Fibroblast of peridontal ligament (primary cell): ENCODE data around the gene PEX14.

Experiments used
- DNase-seq: peaks from one replicate; pipeline ENCODE4 v3.0.0-alpha.2; 2010; ENCODE audit errors: extremely low read depth

PEX14 gene

GRCh38 chr1:10516925-10517676 is 42.4 kb downstream of the PEX14 start:
- no peak for DNase-seq

- no peak for DNase-seq
These were observed 42.9 kb downstream of the PEX14 start for GRCh38 chr1:10517677-10517982.

GRCh38 chr1:10519016-10519417 is 44.3 kb downstream of the PEX14 start:
- DNase-seq = no peak

GRCh38 chr1:10520497-10520896 is 45.7 kb downstream of the PEX14 start:
- DNase-seq = no peak

GRCh38 chr1:10520952-10521351 is 46.2 kb downstream of the PEX14 start:
- DNase-seq = no peak

GRCh38 chr1:10521537-10522157 is 46.9 kb downstream of the PEX14 start:
- DNase-seq = no peak

- no peak for DNase-seq
These were observed 47.6 kb downstream of the PEX14 start for GRCh38 chr1:10522322-10522860.

- DNase-seq = no peak
These were observed 50.5 kb downstream of the PEX14 start for GRCh38 chr1:10525208-10525607.

- DNase-seq = peak; percentile 49
These were observed 53.6 kb downstream of the PEX14 start for GRCh38 chr1:10528066-10529014.

- DNase-seq = no peak
These were observed 54.3 kb downstream of the PEX14 start for GRCh38 chr1:10529091-10529490.

GRCh38 chr1:10529765-10530164 is 55.0 kb downstream of the PEX14 start:
- DNase-seq = no peak

GRCh38 chr1:10530281-10530740 is 55.6 kb downstream of the PEX14 start:
- DNase-seq = peak; percentile 61

GRCh38 chr1:10530756-10531495 is 56.2 kb downstream of the PEX14 start:
- DNase-seq = peak; percentile 49

GRCh38 chr1:10532362-10532761 is 57.6 kb downstream of the PEX14 start:
- DNase-seq = no peak

- DNase-seq = no peak
These were observed 59.8 kb downstream of the PEX14 start for GRCh38 chr1:10534519-10534918.

- DNase-seq = no peak
These were observed 61.5 kb downstream of the PEX14 start for GRCh38 chr1:10536133-10536770.

GRCh38 chr1:10537082-10537766 is 62.5 kb downstream of the PEX14 start:
- no peak for DNase-seq

- DNase-seq = no peak
These were observed 64.1 kb downstream of the PEX14 start for GRCh38 chr1:10538646-10539355.

GRCh38 chr1:10539411-10540043 is 64.8 kb downstream of the PEX14 start:
- peak; percentile 21 for DNase-seq
